ENCODE results near the gene MB. TPM values are rescaled to one million over a fixed set of nuclear protein-coding genes. Genes with fewer than 3 reads are reported as not detected.

Gene MB
- total RNA-seq, 1 donor from 2014 or later = not detected

GRCh38 chr22:35660291-35661127 lies 43.4 kb upstream of the MB start:
- H3K4me1 Mint-ChIP-seq = peaks cover 5% of the 10 kb centered on the region
- H3K27me3 Mint-ChIP-seq (ENCODE audit: low read depth) = no peaks in the 10 kb centered on the region
- no peak overlapping the region for H3K27ac Mint-ChIP-seq
- no peak overlapping the region for H3K4me3 Mint-ChIP-seq
- peaks cover 12% of the 10 kb centered on the region for H3K9me3 Mint-ChIP-seq
- no peak for DNase-seq (ENCODE audit: low spot score in 2 of 2, unreplicated experiment in 2 of 2)
- peaks cover 2% of the 10 kb centered on the region for H3K36me3 Mint-ChIP-seq
- TF ChIP-seq, protein P1, sequence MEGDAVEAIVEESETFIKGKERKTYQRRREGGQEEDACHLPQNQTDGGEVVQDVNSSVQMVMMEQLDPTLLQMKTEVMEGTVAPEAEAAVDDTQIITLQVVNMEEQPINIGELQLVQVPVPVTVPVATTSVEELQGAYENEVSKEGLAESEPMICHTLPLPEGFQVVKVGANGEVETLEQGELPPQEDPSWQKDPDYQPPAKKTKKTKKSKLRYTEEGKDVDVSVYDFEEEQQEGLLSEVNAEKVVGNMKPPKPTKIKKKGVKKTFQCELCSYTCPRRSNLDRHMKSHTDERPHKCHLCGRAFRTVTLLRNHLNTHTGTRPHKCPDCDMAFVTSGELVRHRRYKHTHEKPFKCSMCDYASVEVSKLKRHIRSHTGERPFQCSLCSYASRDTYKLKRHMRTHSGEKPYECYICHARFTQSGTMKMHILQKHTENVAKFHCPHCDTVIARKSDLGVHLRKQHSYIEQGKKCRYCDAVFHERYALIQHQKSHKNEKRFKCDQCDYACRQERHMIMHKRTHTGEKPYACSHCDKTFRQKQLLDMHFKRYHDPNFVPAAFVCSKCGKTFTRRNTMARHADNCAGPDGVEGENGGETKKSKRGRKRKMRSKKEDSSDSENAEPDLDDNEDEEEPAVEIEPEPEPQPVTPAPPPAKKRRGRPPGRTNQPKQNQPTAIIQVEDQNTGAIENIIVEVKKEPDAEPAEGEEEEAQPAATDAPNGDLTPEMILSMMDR (IDR thresholded peaks at IDR 0.05; ENCODE audit: unreplicated experiment) = no peak

- Mint-ChIP-seq H3K27me3 (ENCODE audit: low read depth) (no peaks in the 10 kb centered on the region), H3K9me3 (peaks cover 15% of the 10 kb centered on the region), H3K4me1 (peaks cover 5% of the 10 kb centered on the region), H3K27ac (no peak overlapping the region), H3K36me3 (no peaks in the 10 kb centered on the region), H3K4me3 (no peak overlapping the region)
- no peak for DNase-seq (ENCODE audit: low spot score in 2 of 2, unreplicated experiment in 2 of 2)
- TF ChIP-seq, protein P1 (IDR thresholded peaks at IDR 0.05; ENCODE audit: unreplicated experiment) = no peak
Observed at GRCh38 chr22:35657571-35658312, 40.6 kb upstream of the MB start.

GRCh38 chr22:35656284-35656752 lies 39.2 kb upstream of the MB start:
- no peaks in the 10 kb centered on the region for H3K36me3 Mint-ChIP-seq
- peaks cover 16% of the 10 kb centered on the region for H3K9me3 Mint-ChIP-seq
- H3K4me3 Mint-ChIP-seq = no peak overlapping the region
- no peaks in the 10 kb centered on the region for H3K27me3 Mint-ChIP-seq (ENCODE audit: low read depth)
- no peak overlapping the region for H3K27ac Mint-ChIP-seq
- no peak for DNase-seq (ENCODE audit: low spot score in 2 of 2, unreplicated experiment in 2 of 2)
- peaks cover 5% of the 10 kb centered on the region for H3K4me1 Mint-ChIP-seq
- TF ChIP-seq, protein P1 (IDR thresholded peaks at IDR 0.05; ENCODE audit: unreplicated experiment) = no peak

DNA sequence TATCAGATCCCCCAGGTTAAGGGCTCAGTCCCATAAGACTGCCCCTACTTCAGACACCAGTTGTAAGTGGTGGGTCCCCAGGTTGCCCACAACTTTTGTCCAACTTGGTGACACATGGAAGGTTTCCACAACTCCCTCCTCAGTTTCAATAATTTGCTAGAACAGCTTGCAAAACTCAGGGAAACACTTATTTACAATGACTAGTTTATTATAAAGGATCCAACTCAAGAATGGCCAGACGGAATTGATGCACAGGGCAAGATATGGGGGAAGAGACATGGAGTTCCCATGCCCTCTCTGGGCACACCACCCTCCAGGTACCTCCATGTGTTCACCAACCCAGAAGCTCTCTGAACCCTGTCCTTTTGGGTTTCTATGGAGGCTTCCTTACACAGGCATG lies 36.7 kb upstream of the MB start:
- Mint-ChIP-seq H3K27ac (no peak overlapping the region), H3K9me3 (peaks cover 19% of the 10 kb centered on the region), H3K4me1 (peaks cover 9% of the 10 kb centered on the region), H3K4me3 (no peak overlapping the region), H3K27me3 (ENCODE audit: low read depth) (no peaks in the 10 kb centered on the region), H3K36me3 (peaks cover 1% of the 10 kb centered on the region)
- DNase-seq (ENCODE audit: low spot score in 2 of 2, unreplicated experiment in 2 of 2) = no peak
- TF ChIP-seq, protein P1 (IDR thresholded peaks at IDR 0.05; ENCODE audit: unreplicated experiment) = no peak

- H3K36me3 Mint-ChIP-seq = peaks cover 1% of the 10 kb centered on the region
- peaks cover 15% of the 10 kb centered on the region for H3K4me1 Mint-ChIP-seq
- DNase-seq (ENCODE audit: low spot score in 2 of 2, unreplicated experiment in 2 of 2) = no peak
- peaks cover 16% of the 10 kb centered on the region for H3K9me3 Mint-ChIP-seq
- no peak overlapping the region for H3K4me3 Mint-ChIP-seq
- TF ChIP-seq, protein P1 (IDR thresholded peaks at IDR 0.05; ENCODE audit: unreplicated experiment) = no peak
- H3K27ac Mint-ChIP-seq = no peak overlapping the region
- H3K27me3 Mint-ChIP-seq (ENCODE audit: low read depth) = no peaks in the 10 kb centered on the region
Observed at GRCh38 chr22:35651085-35651484, 34.0 kb upstream of the MB start.

Data from mesothelial cell of epicardium (in vitro differentiated cells).